GM12892 (cell line): Measurements from ENCODE around the gene RETREG2.

ENCODE experiments used
- POLR2A ChIP-seq: IDR thresholded peaks from 2 replicates; pipeline ENCODE4 v1.6.1; 2011; ENCODE audit warnings: low read depth, low read length, control low read depth
- POLR2AphosphoS5 ChIP-seq: IDR thresholded peaks from 2 replicates; pipeline ENCODE4 v1.6.1; 2011; ENCODE audit warnings: low read depth, low read length, control low read depth

DNA sequence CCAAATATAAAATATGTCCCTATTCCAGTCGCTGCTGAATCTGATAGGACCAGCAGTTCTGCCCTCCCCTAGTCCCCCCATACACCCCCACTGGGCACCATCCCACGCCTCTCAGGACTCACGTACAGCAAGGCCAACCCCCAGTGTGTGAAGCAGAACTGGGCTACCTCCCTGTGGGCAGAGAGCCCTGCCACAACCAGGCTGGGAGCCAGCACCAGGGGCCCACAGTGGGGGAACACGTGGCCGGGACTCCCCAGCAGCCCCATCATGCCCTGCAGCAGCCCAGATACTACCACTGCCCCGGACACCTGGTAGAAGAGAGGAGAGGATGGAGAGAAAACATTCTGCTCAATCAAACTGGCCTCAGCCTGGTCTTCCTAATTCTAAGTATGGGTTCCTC lies 9.5 kb upstream of the RETREG2 start:
- no peak for TF ChIP-seq POLR2AphosphoS5
- no peak for TF ChIP-seq POLR2A
